AG09309 (cell line): ENCODE measurements around the gene GREM1.

Experiments used
- DNase-seq: peaks from one replicate; pipeline ENCODE4 v3.0.0-alpha.2; 2010; ENCODE audit warnings: low read depth
- H3K4me3 ChIP-seq: 2 replicates; pipeline ENCODE4 v1.5.1; 2011; ENCODE audit warnings: mild to moderate bottlenecking, low read depth, low read length, moderate library complexity; ENCODE audit not compliant: control insufficient read depth
- TF ChIP-seq, protein P1 (sequence below): IDR thresholded peaks from 2 replicates; pipeline ENCODE4 v1.5.1; 2011; ENCODE audit warnings: mild to moderate bottlenecking, low read depth, low read length, inconsistent platforms; ENCODE audit not compliant: insufficient read depth, control insufficient read depth; ENCODE audit errors: missing control alignments

GREM1 gene

DNA sequence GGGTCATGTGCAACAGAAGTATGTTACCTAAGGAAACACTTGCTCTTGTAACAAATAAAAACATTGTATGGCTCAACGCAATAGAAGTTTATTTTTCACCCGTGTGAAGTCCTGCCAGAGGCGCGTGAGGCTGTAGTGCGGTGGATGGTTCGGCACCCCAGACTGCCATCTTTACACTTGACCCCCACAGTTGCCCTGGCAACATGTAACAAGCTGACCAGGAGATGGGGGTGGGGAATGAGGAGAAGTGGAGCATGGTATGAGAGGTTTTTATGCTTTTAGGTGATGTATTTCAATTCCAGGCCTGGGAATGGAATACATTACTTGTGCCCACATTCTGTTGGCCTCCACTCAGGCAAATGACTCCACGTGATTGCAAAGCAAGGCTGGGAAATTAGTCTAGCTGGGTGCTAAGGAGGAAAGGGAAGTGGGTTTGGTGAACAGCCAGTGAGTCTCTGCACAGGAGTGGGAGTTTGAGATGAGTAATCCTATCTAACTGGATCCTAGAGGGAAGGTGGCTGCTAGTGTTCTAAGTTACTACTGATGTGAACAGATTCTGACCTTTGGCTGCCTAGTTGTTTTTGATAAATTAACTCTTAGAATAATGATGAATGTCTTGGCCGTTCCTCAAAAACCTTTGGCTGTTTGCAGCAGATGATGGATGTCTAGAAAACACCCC lies 33.8 kb upstream of the GREM1 start:
- H3K4me3 ChIP-seq = peak overlapping the region; percentile 14; the same call in 1 of the 2 replicates
- DNase-seq = peak; percentile 90
- TF ChIP-seq, protein P1, sequence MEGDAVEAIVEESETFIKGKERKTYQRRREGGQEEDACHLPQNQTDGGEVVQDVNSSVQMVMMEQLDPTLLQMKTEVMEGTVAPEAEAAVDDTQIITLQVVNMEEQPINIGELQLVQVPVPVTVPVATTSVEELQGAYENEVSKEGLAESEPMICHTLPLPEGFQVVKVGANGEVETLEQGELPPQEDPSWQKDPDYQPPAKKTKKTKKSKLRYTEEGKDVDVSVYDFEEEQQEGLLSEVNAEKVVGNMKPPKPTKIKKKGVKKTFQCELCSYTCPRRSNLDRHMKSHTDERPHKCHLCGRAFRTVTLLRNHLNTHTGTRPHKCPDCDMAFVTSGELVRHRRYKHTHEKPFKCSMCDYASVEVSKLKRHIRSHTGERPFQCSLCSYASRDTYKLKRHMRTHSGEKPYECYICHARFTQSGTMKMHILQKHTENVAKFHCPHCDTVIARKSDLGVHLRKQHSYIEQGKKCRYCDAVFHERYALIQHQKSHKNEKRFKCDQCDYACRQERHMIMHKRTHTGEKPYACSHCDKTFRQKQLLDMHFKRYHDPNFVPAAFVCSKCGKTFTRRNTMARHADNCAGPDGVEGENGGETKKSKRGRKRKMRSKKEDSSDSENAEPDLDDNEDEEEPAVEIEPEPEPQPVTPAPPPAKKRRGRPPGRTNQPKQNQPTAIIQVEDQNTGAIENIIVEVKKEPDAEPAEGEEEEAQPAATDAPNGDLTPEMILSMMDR = no peak

DNA sequence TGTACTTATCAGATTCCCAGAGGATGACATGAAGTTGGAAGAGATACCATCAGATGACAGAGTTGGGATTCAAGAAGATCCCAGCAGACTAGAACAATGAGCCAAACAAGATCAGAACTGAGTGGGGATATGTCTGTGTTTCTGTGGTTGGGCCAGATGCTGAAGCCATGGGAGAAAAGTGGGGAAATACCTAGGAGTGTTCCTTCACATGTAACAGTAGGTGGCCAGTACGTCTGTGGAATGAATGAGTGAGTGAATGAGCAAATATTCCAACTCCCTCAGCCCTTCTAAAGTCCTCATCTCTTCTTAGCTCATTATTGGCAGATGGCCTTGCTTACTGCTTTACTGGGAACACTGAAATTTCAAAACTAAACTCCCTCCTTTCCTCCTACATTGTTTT lies 32.2 kb upstream of the GREM1 start:
- TF ChIP-seq, protein P1 = no peak
- DNase-seq = no peak
- no peak overlapping the region for H3K4me3 ChIP-seq

DNA sequence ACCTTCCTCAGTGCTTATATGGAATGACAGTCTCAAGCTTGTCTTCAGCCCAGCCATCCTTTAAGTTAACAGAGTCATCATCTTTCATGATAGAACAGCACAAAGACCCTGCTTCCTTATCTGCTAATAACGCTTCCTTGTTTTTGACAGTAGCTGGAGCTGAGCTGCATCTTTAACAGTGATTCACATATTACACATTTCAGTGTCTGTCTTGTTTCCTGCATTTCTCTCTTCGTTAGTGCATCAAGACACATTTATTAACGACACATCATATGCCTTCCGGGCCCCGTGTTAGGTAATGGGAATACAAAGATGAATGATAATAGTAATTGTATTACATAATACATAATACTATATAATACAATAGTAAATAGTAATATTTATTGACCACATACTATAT lies 30.2 kb upstream of the GREM1 start:
- DNase-seq = no peak
- TF ChIP-seq, protein P1 = no peak
- H3K4me3 ChIP-seq = no peak overlapping the region

DNA sequence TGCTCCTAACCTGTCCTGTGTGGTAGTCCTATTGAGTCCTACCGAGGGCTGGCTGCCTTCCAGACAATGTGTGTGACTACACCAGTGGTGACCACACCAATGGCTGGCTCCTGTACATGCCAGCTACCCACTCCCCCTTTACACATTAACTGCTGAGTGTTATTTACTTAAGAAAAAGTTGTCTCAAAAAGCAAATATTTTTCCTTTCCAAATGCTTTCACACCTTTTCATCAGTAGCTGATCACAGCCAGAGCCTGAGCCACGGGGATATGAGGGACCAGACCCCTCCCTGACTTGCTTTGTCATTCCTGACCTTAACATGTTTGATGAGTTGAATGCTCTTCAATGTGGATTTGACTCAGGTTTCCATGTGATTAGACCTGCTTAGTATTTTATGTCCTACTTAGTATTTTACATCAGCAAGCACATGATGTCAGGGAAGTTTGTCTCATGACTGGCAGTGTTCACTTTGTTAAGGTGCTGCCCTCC lies 29.6 kb upstream of the GREM1 start:
- TF ChIP-seq, protein P1 = no peak
- DNase-seq = no peak
- H3K4me3 ChIP-seq = no peak overlapping the region

DNA sequence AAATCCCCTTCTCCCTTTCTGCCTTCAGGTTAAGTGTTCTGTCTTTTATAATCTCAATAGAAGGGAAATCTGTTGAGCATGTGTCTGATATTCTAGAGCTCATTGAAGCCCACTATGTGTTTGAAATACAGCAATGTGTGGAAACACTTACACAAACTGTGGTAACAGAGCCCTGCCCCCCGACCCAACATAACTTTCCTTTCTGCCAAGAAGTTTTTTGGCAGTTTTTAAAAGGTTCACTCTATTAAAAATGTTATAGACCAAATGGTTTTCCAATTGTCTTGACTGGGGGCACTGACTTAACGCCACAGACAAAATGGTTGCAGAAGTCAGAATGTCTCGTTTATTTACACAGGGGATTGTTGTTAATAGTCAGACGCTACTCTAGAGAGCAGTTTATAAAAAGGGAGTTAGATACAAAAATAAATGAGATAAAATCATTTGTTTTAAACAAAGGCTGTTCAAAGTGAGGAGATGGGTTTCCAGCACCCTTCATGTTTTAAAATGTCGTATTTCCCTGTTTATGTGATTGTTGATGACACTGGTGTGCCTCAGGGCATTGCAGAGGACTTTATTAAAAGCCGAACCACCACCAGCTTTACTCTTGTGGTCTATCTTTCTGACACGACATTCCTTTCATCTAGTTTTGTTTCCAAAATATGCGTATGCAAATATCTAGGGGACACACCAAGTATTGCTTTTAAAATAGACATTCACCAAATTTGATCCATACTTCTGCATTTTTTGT lies 26.7 kb upstream of the GREM1 start:
- DNase-seq = no peak
- TF ChIP-seq, protein P1 = no peak
- no peak overlapping the region for H3K4me3 ChIP-seq

DNA sequence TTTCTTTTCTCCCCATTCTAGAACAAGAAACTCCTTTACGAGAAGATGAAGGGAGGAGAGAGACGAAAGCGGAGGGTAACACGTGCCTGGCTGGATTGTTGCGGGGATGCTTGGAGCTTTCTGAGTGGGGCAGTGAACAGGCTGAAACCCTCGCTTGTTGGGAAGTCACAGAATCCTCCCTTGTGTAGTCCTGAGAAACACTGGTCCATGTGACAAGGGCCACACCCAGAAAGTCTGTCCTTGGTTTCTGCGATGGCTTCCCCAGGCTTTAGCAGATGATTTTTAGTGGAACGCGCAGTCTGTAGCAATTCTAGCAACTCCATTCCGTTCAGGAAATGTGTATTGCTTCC lies 26.1 kb upstream of the GREM1 start:
- no peak overlapping the region for H3K4me3 ChIP-seq
- TF ChIP-seq, protein P1 = no peak
- DNase-seq = no peak
